AG09309 (cell line): ENCODE data around the gene SATB2.

Experiments used
- DNase-seq: peaks from one replicate; pipeline ENCODE4 v3.0.0-alpha.2; 2010; ENCODE audit warnings: low read depth
- H3K4me3 ChIP-seq: 2 replicates; pipeline ENCODE4 v1.5.1; 2011; ENCODE audit warnings: mild to moderate bottlenecking, low read depth, low read length, moderate library complexity; ENCODE audit not compliant: control insufficient read depth
- TF ChIP-seq, protein P1 (sequence below): IDR thresholded peaks from 2 replicates; pipeline ENCODE4 v1.5.1; 2011; ENCODE audit warnings: mild to moderate bottlenecking, low read depth, low read length, inconsistent platforms; ENCODE audit not compliant: insufficient read depth, control insufficient read depth; ENCODE audit errors: missing control alignments

Gene SATB2

GRCh38 chr2:199449956-199450355, 7.8 kb downstream of the SATB2 start:
- TF ChIP-seq, protein P1, sequence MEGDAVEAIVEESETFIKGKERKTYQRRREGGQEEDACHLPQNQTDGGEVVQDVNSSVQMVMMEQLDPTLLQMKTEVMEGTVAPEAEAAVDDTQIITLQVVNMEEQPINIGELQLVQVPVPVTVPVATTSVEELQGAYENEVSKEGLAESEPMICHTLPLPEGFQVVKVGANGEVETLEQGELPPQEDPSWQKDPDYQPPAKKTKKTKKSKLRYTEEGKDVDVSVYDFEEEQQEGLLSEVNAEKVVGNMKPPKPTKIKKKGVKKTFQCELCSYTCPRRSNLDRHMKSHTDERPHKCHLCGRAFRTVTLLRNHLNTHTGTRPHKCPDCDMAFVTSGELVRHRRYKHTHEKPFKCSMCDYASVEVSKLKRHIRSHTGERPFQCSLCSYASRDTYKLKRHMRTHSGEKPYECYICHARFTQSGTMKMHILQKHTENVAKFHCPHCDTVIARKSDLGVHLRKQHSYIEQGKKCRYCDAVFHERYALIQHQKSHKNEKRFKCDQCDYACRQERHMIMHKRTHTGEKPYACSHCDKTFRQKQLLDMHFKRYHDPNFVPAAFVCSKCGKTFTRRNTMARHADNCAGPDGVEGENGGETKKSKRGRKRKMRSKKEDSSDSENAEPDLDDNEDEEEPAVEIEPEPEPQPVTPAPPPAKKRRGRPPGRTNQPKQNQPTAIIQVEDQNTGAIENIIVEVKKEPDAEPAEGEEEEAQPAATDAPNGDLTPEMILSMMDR, result no peak
- DNase-seq, result no peak
- H3K4me3 ChIP-seq, result no peak overlapping the region

DNA sequence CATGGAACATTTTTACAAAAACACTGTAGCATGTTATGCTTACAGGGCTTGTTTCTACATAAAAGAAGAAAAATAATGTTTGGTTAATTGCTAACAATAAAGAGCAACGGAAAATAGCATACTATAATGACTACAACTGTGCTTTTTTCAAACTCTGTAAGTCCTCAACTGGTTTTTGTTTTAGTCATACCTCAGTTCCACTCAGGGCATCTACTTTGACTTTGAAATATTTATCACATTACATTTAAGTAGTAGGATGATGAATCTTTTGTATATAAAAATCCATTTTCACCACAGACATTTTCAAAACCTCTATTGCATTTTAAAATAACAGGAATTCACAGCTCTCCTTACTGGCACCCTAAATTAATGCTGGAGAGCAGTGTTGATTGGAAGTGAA, 8.3 kb downstream of the SATB2 start:
- DNase-seq, result no peak
- no peak overlapping the region for H3K4me3 ChIP-seq
- TF ChIP-seq, protein P1, result no peak

DNA sequence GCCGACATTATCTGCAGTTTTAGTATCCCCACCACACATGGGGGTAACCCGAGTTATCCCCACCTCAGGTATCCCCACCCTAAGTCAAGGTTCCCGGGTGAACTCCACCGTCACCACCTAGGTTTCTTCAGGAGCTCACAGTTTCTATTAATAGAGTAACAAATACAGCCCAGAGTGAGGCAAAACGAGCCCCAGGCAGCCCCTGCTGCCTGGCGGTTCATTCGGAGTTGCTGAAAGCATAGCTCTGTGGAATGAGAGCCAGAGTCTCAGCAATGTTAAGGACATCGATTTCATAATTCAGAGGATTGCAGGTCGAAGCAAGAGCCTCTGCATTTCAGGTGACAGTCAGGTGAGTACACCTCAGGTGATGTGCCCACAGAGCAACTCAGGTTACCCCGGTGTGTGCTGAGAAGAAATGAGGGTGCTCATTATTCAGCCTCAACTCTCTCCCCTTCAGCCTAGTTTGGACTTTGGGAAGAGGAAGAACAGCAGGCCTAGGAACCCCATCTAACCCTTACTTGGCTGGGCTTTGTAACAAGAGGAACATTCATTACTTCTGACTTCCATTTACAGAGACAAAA, 10.7 kb downstream of the SATB2 start:
- H3K4me3 ChIP-seq, result no peak overlapping the region
- DNase-seq, result no peak
- TF ChIP-seq, protein P1, result no peak

GRCh38 chr2:199444749-199445148, 13.0 kb downstream of the SATB2 start:
- H3K4me3 ChIP-seq, result no peak overlapping the region
- DNase-seq, result no peak
- TF ChIP-seq, protein P1, result no peak

DNA sequence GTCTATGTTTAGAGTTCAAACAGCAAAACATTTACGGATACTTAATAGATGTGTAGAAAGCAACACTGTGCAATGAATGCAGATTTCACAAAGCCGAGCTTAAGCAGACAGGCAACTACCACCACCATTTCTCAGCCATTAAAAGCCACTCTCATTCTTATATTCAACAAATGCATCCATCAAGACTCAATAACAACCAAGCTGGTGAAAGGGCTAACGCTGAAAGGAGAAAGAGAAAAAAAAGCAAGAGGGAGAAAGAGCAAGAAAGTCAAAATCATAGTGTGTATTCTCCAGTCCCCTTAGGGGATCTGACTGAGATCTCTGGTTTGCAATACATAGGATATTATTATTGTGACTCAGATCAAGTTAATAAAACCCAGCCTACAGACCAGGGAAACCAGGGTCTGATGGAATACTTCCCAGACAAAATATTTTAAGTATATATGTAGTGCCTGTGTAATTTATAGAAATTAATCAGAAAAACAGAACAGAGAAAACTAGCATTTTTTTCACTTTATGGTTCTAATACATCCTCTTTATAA, 14.1 kb downstream of the SATB2 start:
- DNase-seq, result no peak
- TF ChIP-seq, protein P1, result no peak

DNA sequence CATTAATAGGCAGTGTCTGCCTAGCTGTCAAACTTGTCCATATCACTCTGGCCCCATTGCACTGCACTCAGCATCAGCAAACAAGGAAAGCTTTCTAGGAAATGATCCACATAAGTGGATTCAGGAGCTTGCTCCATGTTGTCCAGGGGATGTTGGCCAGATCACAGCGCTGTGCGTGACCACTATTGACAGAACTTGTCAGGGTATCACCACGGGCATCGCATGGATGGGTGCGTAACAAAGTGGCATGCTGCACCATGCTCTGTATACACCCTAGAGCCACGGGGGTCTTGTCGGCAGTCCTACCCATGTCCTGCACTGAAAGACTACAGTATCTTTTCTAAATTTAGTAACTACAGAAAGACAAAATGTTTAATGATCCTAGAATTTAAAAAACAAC, 15.6 kb downstream of the SATB2 start:
- no peak for DNase-seq
- TF ChIP-seq, protein P1, result no peak

More for the DNA sequence above, 14.1 kb downstream of the SATB2 start:
- no peak overlapping the region for H3K4me3 ChIP-seq

More for the DNA sequence above, 15.6 kb downstream of the SATB2 start:
- H3K4me3 ChIP-seq, result no peak overlapping the region
